Measurements from ENCODE around the gene MMP21. TPM values are rescaled to one million over a fixed set of nuclear protein-coding genes. Genes with fewer than 3 reads are reported as not detected.

The MMP21 gene
- total and polyA plus RNA-seq, 2 experiments from 2014 or later, result 0.22 TPM; not detected in 1

- H3K79me2 ChIP-seq, result no peaks in the 10 kb centered on the region
- no peak overlapping the region for H2AFZ ChIP-seq
- H3K4me1 ChIP-seq (ENCODE audit: insufficient read depth), result no peaks in the 10 kb centered on the region
- DNase-seq (ENCODE audit: low spot score), result no peak
- no peaks in the 10 kb centered on the region for H3K27me3 ChIP-seq
- no peak overlapping the region for H3K27ac ChIP-seq
- H3K9me3 ChIP-seq (ENCODE audit: low read depth), result no peaks in the 10 kb centered on the region
- H3K4me2 ChIP-seq, result no peak overlapping the region
- H3K36me3 ChIP-seq (replicated peaks; ENCODE audit: insufficient read depth, low read depth), result no peaks in the 10 kb centered on the region
- 93% methylated on average over 5 of the region's 5 CpGs for WGBS (ENCODE audit: low lambda C conversion rate, missing lambda C conversion rate)
- no peak overlapping the region for H3K4me3 ChIP-seq
- no peaks in the 10 kb centered on the region for H4K20me1 ChIP-seq (ENCODE audit: insufficient read depth, poor library complexity, severe bottlenecking)
- H3K9me2 ChIP-seq (replicated peaks; ENCODE audit: insufficient read depth), result no peaks in the 10 kb centered on the region
- no peak for TF ChIP-seq EZH2phosphoT487 (IDR thresholded peaks at IDR 0.05; ENCODE audit: low read depth, severe bottlenecking, unreplicated experiment)
- TF ChIP-seq EZH2 (IDR thresholded peaks at IDR 0.05; ENCODE audit: borderline replicate concordance), result no peak
- no peak for TF ChIP-seq CTCF (IDR thresholded peaks at IDR 0.05; ENCODE audit: poor library complexity)
Measured at GRCh38 chr10:125747417-125747816, 28.2 kb downstream of the MMP21 start.

- H3K4me3 ChIP-seq, result no peak overlapping the region
- H3K36me3 ChIP-seq (replicated peaks; ENCODE audit: insufficient read depth, low read depth), result no peaks in the 10 kb centered on the region
- WGBS (ENCODE audit: low lambda C conversion rate, missing lambda C conversion rate), result 94% methylated on average over 2 of the region's 2 CpGs
Measured at GRCh38 chr10:125744909-125745308, 30.7 kb downstream of the MMP21 start.

GRCh38 chr10:125742465-125742864 lies 33.2 kb downstream of the MMP21 start:
- WGBS (ENCODE audit: low lambda C conversion rate, missing lambda C conversion rate), result 77% methylated on average over 2 of the region's 2 CpGs
- H3K36me3 ChIP-seq (replicated peaks; ENCODE audit: insufficient read depth, low read depth), result no peaks in the 10 kb centered on the region
- H3K27ac ChIP-seq, result no peak overlapping the region
- no peaks in the 10 kb centered on the region for H3K27me3 ChIP-seq
- no peak for TF ChIP-seq EZH2phosphoT487 (IDR thresholded peaks at IDR 0.05; ENCODE audit: low read depth, severe bottlenecking, unreplicated experiment)
- no peak for TF ChIP-seq EZH2 (IDR thresholded peaks at IDR 0.05; ENCODE audit: borderline replicate concordance)
- TF ChIP-seq CTCF (IDR thresholded peaks at IDR 0.05; ENCODE audit: poor library complexity), result no peak
- no peak for DNase-seq (ENCODE audit: low spot score)
- H2AFZ ChIP-seq, result no peak overlapping the region
- no peaks in the 10 kb centered on the region for H3K79me2 ChIP-seq
- no peaks in the 10 kb centered on the region for H3K9me2 ChIP-seq (replicated peaks; ENCODE audit: insufficient read depth)
- no peak overlapping the region for H3K4me3 ChIP-seq
- H4K20me1 ChIP-seq (ENCODE audit: insufficient read depth, poor library complexity, severe bottlenecking), result no peaks in the 10 kb centered on the region
- no peak overlapping the region for H3K4me2 ChIP-seq
- no peaks in the 10 kb centered on the region for H3K4me1 ChIP-seq (ENCODE audit: insufficient read depth)
- no peaks in the 10 kb centered on the region for H3K9me3 ChIP-seq (ENCODE audit: low read depth)

More at GRCh38 chr10:125744909-125745308, 30.7 kb downstream of the MMP21 start:
- Histone ChIP-seq H2AFZ (no peak overlapping the region), H3K9me3 (ENCODE audit: low read depth) (no peaks in the 10 kb centered on the region), H3K79me2 (no peaks in the 10 kb centered on the region), H3K27me3 (no peaks in the 10 kb centered on the region), H3K27ac (no peak overlapping the region), H4K20me1 (ENCODE audit: insufficient read depth, poor library complexity, severe bottlenecking) (no peaks in the 10 kb centered on the region), H3K4me1 (ENCODE audit: insufficient read depth) (no peaks in the 10 kb centered on the region), H3K9me2 (replicated peaks; ENCODE audit: insufficient read depth) (no peaks in the 10 kb centered on the region), H3K4me2 (no peak overlapping the region)
- no peak for TF ChIP-seq EZH2 (IDR thresholded peaks at IDR 0.05; ENCODE audit: borderline replicate concordance)
- no peak for TF ChIP-seq CTCF (IDR thresholded peaks at IDR 0.05; ENCODE audit: poor library complexity)
- no peak for DNase-seq (ENCODE audit: low spot score)

Data from hepatocyte (in vitro differentiated cells).